IPS-18a (cell line): Measurements from ENCODE around the gene SON.
"Not testable (repeated sequence)": the region's sequence is repeated elsewhere in the genome, so short reads cannot be mapped to it uniquely, and the experiment has no call there.

ENCODE experiments used
- H3K27ac ChIP-seq: one replicate; pipeline ENCODE4 v1.5.1; 2013; ENCODE audit warnings: low read length
- H3K27me3 ChIP-seq: one replicate; pipeline ENCODE4 v1.6.1; 2013; ENCODE audit warnings: mild to moderate bottlenecking, low read length; ENCODE audit not compliant: control insufficient read depth, insufficient read depth
- H3K36me3 ChIP-seq: one replicate; pipeline ENCODE4 v1.6.1; 2013; ENCODE audit warnings: low read depth, low read length; ENCODE audit not compliant: control insufficient read depth
- H3K4me1 ChIP-seq: one replicate; pipeline ENCODE4 v1.6.1; 2013; ENCODE audit warnings: low read depth, low read length; ENCODE audit not compliant: control insufficient read depth
- H3K4me3 ChIP-seq: one replicate; pipeline ENCODE4 v1.5.1; 2013; ENCODE audit warnings: low read length
- H3K9ac ChIP-seq: one replicate; pipeline ENCODE4 v1.6.1; 2013; ENCODE audit warnings: mild to moderate bottlenecking, low read length, moderate library complexity
- H3K9me3 ChIP-seq: one replicate; pipeline ENCODE4 v1.6.1; 2013; ENCODE audit warnings: low read depth, low read length; ENCODE audit not compliant: control insufficient read depth

Gene SON

GRCh38 chr21:33586927-33587326 lies 44.1 kb downstream of the SON start:
- peaks cover 12% of the 10 kb centered on the region for H3K4me1 ChIP-seq
- H3K27ac ChIP-seq, result no peak overlapping the region
- no peaks in the 10 kb centered on the region for H3K9me3 ChIP-seq
- H3K9ac ChIP-seq, result no peak overlapping the region
- peaks cover 6% of the 10 kb centered on the region for H3K27me3 ChIP-seq
- peak overlapping the region; percentile 90 for H3K4me3 ChIP-seq
- peaks cover 19% of the 10 kb centered on the region for H3K36me3 ChIP-seq

GRCh38 chr21:33587792-33588484 lies 45.1 kb downstream of the SON start:
- H3K36me3 ChIP-seq, result peaks cover 19% of the 10 kb centered on the region
- H3K4me1 ChIP-seq, result peaks cover 12% of the 10 kb centered on the region
- H3K27me3 ChIP-seq, result peaks cover 6% of the 10 kb centered on the region
- H3K9ac ChIP-seq, result peak overlapping the region; percentile 75
- no peak overlapping the region for H3K27ac ChIP-seq
- no peaks in the 10 kb centered on the region for H3K9me3 ChIP-seq
- H3K4me3 ChIP-seq, result peak overlapping the region; percentile 90

GRCh38 chr21:33588485-33589335 lies 45.9 kb downstream of the SON start, which contains the start of gene DONSON:
Gene DONSON, minus strand, starts transcription at chr21:33588684. Its CDS starts 43 bp downstream, at chr21:33588641.
- H3K9ac ChIP-seq, result peak within 1 kb of the TSS; percentile 75
- H3K36me3 ChIP-seq, result peaks cover 13% of the 10 kb centered on the region
- H3K4me3 ChIP-seq, result peak within 1 kb of the TSS; percentile 90
- H3K27me3 ChIP-seq, result peaks cover 6% of the 10 kb centered on the region
- H3K4me1 ChIP-seq, result peaks cover 12% of the 10 kb centered on the region
- H3K27ac ChIP-seq, result no peak within 1 kb of the TSS
- H3K9me3 ChIP-seq, result no peaks in the 10 kb centered on the region

- H3K36me3 ChIP-seq, result peaks cover 27% of the 10 kb centered on the region
- no peak overlapping the region for H3K4me3 ChIP-seq
- H3K4me1 ChIP-seq, result no peaks in the 10 kb centered on the region
- no peaks in the 10 kb centered on the region for H3K27me3 ChIP-seq
- H3K9me3 ChIP-seq, result no peaks in the 10 kb centered on the region
- H3K9ac ChIP-seq, result no peak overlapping the region
- no peak overlapping the region for H3K27ac ChIP-seq
Measured at GRCh38 chr21:33598051-33598450, 55.2 kb downstream of the SON start.

GRCh38 chr21:33608559-33608958 lies 65.7 kb downstream of the SON start:
- Histone ChIP-seq H3K4me1 (no peaks in the 10 kb centered on the region), H3K27me3 (no peaks in the 10 kb centered on the region), H3K36me3 (no peaks in the 10 kb centered on the region), H3K4me3 (no peak overlapping the region), H3K27ac (no peak overlapping the region), H3K9ac (no peak overlapping the region), H3K9me3 (no peaks in the 10 kb centered on the region)

- no peaks in the 10 kb centered on the region for H3K36me3 ChIP-seq
- H3K4me1 ChIP-seq, result no peaks in the 10 kb centered on the region
- no peak overlapping the region for H3K27ac ChIP-seq
- no peak overlapping the region for H3K9ac ChIP-seq
- no peak overlapping the region for H3K4me3 ChIP-seq
- H3K9me3 ChIP-seq, result no peaks in the 10 kb centered on the region
- H3K27me3 ChIP-seq, result no peaks in the 10 kb centered on the region
Measured at GRCh38 chr21:33611006-33611744, 68.3 kb downstream of the SON start.

GRCh38 chr21:33617565-33617964 lies 74.7 kb downstream of the SON start:
- H3K9ac ChIP-seq, H3K27me3 ChIP-seq, H3K36me3 ChIP-seq, H3K4me3 ChIP-seq, H3K9me3 ChIP-seq, H3K27ac ChIP-seq: not testable (repeated sequence)
- peaks cover 17% of the 10 kb centered on the region for H3K4me1 ChIP-seq

- H3K4me1 ChIP-seq, result peaks cover 17% of the 10 kb centered on the region
- no peak overlapping the region for H3K4me3 ChIP-seq
- no peaks in the 10 kb centered on the region for H3K9me3 ChIP-seq
- no peak overlapping the region for H3K27ac ChIP-seq
- H3K27me3 ChIP-seq, result no peaks in the 10 kb centered on the region
- peaks cover 2% of the 10 kb centered on the region for H3K36me3 ChIP-seq
- H3K9ac ChIP-seq, result no peak overlapping the region
Measured at GRCh38 chr21:33618407-33618806, 75.6 kb downstream of the SON start.

GRCh38 chr21:33619726-33620125 lies 76.9 kb downstream of the SON start:
- no peaks in the 10 kb centered on the region for H3K27me3 ChIP-seq
- H3K27ac ChIP-seq, result no peak overlapping the region
- no peaks in the 10 kb centered on the region for H3K9me3 ChIP-seq
- H3K9ac ChIP-seq, result no peak overlapping the region
- peaks cover 5% of the 10 kb centered on the region for H3K36me3 ChIP-seq
- H3K4me3 ChIP-seq, result no peak overlapping the region
- peaks cover 17% of the 10 kb centered on the region for H3K4me1 ChIP-seq

GRCh38 chr21:33622253-33622652 lies 79.4 kb downstream of the SON start:
- H3K27ac ChIP-seq, result no peak overlapping the region
- H3K36me3 ChIP-seq, result peaks cover 5% of the 10 kb centered on the region

GRCh38 chr21:33626151-33626550 lies 83.3 kb downstream of the SON start:
- H3K27me3 ChIP-seq, H3K9me3 ChIP-seq, H3K36me3 ChIP-seq, H3K27ac ChIP-seq, H3K4me3 ChIP-seq, H3K9ac ChIP-seq: not testable (repeated sequence)
- H3K4me1 ChIP-seq, result peaks cover 11% of the 10 kb centered on the region

More at GRCh38 chr21:33622253-33622652, 79.4 kb downstream of the SON start:
- H3K4me1 ChIP-seq, result peaks cover 17% of the 10 kb centered on the region
- no peak overlapping the region for H3K4me3 ChIP-seq
- H3K27me3 ChIP-seq, result no peaks in the 10 kb centered on the region
- H3K9me3 ChIP-seq, result no peaks in the 10 kb centered on the region
- no peak overlapping the region for H3K9ac ChIP-seq
